ENCODE measurements around the gene PRDM9. TPM values are rescaled to one million over a fixed set of nuclear protein-coding genes. Genes with fewer than 3 reads are reported as not detected.
"Not testable (repeated sequence)": the region's sequence is repeated elsewhere in the genome, so short reads cannot be mapped to it uniquely, and the experiment has no call there.

PRDM9 gene
- total RNA-seq (2014; rRNA removed; shearing (Covaris generic)), result not detected in 2 replicates

DNA sequence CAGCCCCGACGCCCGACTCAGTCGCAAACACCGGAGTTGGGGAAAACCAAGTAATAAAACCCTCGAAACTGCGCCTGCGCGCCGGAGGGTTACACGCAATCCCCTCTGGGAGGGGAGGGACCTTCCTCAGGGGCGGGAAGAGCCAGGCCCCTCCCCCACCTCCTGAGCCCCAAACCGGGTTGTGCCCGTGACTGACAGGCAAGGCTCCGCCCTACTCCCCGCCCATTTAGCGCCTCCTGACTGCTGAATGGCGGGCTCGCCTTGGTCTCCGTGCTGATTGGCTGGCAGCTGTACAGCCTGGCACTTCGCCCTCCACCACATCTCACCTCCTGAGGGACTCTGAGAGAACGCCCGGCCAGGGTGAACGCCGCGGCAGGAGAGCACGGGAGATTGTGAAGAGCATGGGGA, at the start of gene PRDM9:
Gene PRDM9 (plus strand): TSS at position 332 of the 408 bp plus-strand sequence. CDS start 1,425 bp downstream, outside the sequence.
- DNase-seq (ENCODE audit: low spot score), result peak; percentile 85

DNA sequence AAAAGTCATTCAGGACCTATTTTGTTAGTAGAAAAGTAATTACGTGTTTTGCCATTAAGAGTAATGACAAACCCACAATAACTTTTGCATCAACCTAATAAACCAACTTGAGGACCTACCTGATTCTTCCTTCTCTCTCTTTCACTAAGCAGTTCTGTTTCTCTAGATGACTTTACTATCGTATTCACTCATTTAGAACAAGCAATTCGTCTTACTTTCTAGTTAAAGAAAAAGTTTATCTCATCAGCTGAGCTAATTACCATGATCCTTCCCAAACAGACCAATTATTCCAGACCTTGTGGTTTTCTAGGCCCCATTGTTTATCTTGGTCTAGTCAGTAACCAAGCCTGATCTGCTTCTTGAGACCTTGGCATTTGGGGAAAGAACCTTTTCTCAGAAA, 49.6 kb upstream of the PRDM9 start:
- DNase-seq (ENCODE audit: low spot score), result no peak

DNA sequence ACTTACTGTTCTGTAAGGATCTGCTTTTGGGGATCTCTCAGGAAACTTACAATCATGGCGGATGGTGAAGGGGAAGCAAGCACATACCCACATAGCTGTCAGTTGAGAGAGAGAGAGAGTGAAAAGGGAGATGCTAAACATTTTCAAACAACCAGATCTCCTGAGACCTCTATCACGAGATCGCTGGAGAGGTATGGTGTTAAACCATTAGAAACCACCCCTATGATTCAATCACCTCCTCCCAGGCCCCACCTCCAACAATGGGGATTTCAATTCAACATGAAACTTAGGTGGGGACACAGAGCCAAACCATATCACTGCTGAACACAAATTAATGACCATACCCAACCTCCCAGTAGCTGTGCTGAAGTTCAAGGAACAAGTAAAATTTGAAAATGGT, 48.2 kb upstream of the PRDM9 start:
- no peak for DNase-seq (ENCODE audit: low spot score)

DNA sequence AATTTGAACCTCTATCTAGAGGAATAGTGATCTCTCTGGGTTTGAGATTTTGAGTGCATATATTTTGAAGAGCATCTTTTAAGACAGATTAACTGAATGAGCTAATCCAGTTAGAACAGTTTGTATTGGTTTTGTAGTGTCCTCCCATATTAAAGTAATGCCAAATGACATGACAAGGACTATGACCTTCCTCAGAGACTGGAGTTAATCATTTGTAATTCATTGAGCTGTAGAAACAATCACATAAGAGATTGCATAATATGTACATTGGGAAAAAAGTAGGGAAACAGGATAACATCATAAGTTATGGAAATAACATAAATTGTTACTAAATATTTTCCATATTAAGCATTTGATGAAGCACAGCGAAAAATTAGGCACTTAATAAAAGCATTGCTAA, 45.8 kb upstream of the PRDM9 start:
- DNase-seq (ENCODE audit: low spot score), result no peak

GRCh38 chr5:23466401-23466912, 41.0 kb upstream of the PRDM9 start:
- peak; percentile 87 for DNase-seq (ENCODE audit: low spot score)

GRCh38 chr5:23468658-23469057, 38.8 kb upstream of the PRDM9 start:
- no peak for DNase-seq (ENCODE audit: low spot score)

GRCh38 chr5:23473915-23474314, 33.5 kb upstream of the PRDM9 start:
- DNase-seq (ENCODE audit: low spot score), result no peak

DNA sequence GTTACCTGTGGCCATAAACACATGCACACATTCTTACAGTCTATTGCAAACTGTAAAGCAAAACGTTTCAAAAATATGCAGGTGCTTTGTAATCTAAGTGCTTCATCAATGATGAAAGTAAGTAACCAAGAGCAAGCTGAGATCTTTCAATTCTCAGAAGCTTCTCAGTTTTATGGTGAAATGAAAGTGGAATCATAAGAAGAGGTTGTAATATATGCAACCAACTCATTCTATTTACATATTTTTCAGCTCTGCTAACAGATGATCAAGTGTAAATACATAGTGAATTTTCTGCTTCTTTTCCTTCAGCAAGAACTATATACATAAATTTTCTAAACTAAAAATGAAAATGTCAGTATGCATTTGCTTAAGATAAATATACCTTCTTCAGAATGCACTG, 33.1 kb upstream of the PRDM9 start:
- no peak for DNase-seq (ENCODE audit: low spot score)

GRCh38 chr5:23476580-23476979, 30.8 kb upstream of the PRDM9 start:
- no peak for DNase-seq (ENCODE audit: low spot score)

- no peak for DNase-seq (ENCODE audit: low spot score)
Observed at GRCh38 chr5:23482642-23483041, 24.8 kb upstream of the PRDM9 start.

- DNase-seq (ENCODE audit: low spot score), result no peak
Observed at GRCh38 chr5:23483090-23483489, 24.3 kb upstream of the PRDM9 start.

GRCh38 chr5:23484096-23484495, 23.3 kb upstream of the PRDM9 start:
- peak; percentile 19 for DNase-seq (ENCODE audit: low spot score)

DNA sequence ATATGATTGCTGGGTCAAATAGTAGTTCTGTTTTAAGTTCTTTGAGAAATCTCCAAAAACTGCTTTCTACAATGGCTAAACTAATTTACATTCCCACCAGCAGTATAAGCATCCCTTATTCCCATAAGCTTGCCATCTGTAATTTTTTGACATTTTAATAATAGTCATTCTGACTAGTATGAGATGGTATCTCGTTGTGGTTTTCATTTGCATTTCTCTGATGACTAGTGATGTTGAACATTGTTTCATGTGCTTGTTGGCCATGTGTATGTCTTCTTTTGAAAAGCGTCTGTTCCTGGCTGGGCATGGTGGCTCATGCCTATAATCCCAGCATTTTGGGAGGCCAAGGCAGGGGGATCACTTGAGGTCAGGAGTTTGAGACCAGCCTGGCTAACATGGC, 21.2 kb upstream of the PRDM9 start:
- peak; percentile 11 for DNase-seq (ENCODE audit: low spot score)

- DNase-seq (ENCODE audit: low spot score), result no peak
Observed at GRCh38 chr5:23490993-23491392, 16.4 kb upstream of the PRDM9 start.

GRCh38 chr5:23494558-23494957, 12.9 kb upstream of the PRDM9 start:
- DNase-seq (ENCODE audit: low spot score), result no peak

DNA sequence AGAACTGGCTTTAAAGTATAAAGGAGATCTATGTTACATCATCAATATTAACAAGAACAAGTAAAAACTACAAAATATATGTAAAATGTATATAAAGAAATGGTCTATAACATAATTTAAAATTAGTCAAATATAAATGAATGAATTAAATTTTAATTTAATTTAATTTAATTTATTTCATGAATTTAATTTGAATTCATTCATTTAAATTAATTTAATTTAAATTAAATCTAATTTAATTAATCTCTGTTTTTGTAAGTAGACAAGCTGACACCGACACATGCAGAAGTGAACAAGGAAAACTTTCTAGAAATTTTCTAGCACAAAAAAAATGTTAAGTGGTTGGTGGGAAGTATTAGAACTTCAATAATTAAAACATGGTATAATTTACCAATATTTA, 10.8 kb upstream of the PRDM9 start:
- no peak for DNase-seq (ENCODE audit: low spot score)

- DNase-seq (ENCODE audit: low spot score), result peak; percentile 48
Observed at GRCh38 chr5:23506329-23507236, 826 bp upstream of the PRDM9 start.

DNA sequence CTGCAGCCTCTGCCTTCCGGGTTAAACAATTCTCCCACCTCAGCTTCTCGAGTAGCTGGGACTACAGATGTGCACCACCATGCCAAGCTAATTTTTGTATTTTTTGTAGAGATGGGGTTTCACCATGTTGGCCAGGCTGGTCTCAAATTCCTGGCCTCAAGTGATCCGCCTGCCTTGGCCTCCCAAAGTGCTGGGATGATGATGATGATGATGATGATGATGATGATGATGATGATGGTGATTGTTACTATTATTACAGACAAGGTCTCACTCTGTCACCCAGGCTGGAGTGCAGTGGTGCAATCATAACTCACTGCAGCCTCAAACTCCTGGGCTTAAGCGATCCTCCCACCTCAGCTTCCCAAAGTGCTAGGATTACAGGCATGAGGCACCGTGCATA, 3.0 kb downstream of the PRDM9 start:
- not testable (repeated sequence) for DNase-seq (ENCODE audit: low spot score)

GRCh38 chr5:23522553-23522952, 15.1 kb downstream of the PRDM9 start:
- DNase-seq (ENCODE audit: low spot score), result no peak

GRCh38 chr5:23523031-23523430, 15.6 kb downstream of the PRDM9 start:
- DNase-seq (ENCODE audit: low spot score), result no peak

DNA sequence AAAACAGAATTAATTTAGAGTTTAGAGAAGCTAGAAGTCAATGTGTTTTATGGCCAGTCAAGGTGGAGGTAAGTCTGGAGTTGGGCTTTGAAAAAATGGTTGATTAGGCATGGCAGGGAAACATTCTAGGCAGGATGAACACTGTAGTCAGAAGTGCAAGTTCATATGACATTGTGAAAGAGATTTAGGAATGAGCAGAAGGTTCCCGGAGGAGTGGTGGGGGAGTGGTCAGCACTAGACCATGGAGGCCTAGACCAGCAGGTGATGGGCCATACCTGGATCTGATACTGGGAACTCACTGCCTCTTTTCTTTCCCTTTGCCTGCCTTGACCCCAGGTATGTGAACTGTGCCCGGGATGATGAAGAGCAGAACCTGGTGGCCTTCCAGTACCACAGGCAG, 16.6 kb downstream of the PRDM9 start:
- no peak for DNase-seq (ENCODE audit: low spot score)

DNA sequence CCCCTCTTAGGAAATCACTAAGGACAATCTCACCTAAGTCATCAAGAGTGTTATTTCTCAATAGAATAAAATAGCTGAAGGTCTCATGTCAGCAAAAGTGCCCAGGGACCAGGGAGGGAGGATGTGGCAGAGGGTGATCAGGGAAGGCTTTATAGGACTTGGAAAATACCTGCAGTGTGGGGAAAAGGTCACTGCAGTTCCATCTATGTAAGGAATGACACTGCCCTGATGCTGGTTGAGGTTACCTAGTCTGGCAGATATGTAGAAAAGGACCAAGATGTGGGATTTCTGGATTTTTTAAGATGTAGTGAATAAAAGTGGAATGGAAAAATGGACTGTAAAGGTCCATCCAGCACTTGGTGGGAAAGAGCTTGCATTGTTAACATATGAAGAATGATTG, 18.3 kb downstream of the PRDM9 start:
- DNase-seq (ENCODE audit: low spot score), result no peak

- DNase-seq (ENCODE audit: low spot score), result peak; percentile 41
Observed at GRCh38 chr5:23526616-23527015, 19.2 kb downstream of the PRDM9 start.

Measured in A172 (cell line).